Ovary (tissue), 9 donors: Measurements from ENCODE around the gene PCYT2. TPM values are rescaled to one million over a fixed set of nuclear protein-coding genes. Genes with fewer than 3 reads are reported as not detected.

ENCODE experiments used
- DNase-seq, 5 donors: peaks; one replicate each; pipeline ENCODE4 v3.0.0-alpha.2; 2019 to 2020
- H3K27ac ChIP-seq, 2 donors: fragments of 200-600 bp; one replicate each; pipeline versions ENCODE4 v1.5.1 to v1.8.0; 2019 to 2022
- H3K27me3 ChIP-seq: fragments of 200-600 bp; one replicate; pipeline ENCODE4 v1.8.0; 2022
- H3K36me3 ChIP-seq: fragments of 200-600 bp; sonication (generic); one replicate; pipeline ENCODE4 v1.5.1; 2019
- H3K4me1 ChIP-seq: one replicate; pipeline ENCODE4 v1.8.1; 2013; ENCODE audit warnings: mild to moderate bottlenecking, moderate library complexity; ENCODE audit not compliant: insufficient read depth
- H3K4me3 ChIP-seq: fragments of 200-600 bp; sonication (generic); one replicate; pipeline ENCODE4 v1.5.1; 2017
- H3K9me3 ChIP-seq, 2 donors: fragments of 200-600 bp in 1 of 2; sonication (generic) in 1 of 2; one replicate each; pipeline versions ENCODE4 v1.5.1 to v1.8.1; 2013 to 2019; ENCODE audit warnings: mild to moderate bottlenecking in 1 of 2, moderate library complexity in 1 of 2
- CTCF ChIP-seq, 3 donors: fragments of 450-650 bp in 2 of 3; fragments of 200-600 bp in 1 of 3; IDR thresholded peaks; one replicate each; pipeline versions ENCODE4 v1.5.1 to v1.8.0; 2016 to 2022; ENCODE audit warnings: antibody characterized with exemption in 3 of 3, mild to moderate bottlenecking in 1 of 3
- EP300 ChIP-seq: sonication (generic); formaldehyde crosslinking; IDR thresholded peaks from one replicate; pipeline ENCODE4 v1.6.1; 2017; ENCODE audit warnings: antibody characterized with exemption
- POLR2A ChIP-seq: fragments of 450-650 bp; IDR thresholded peaks from one replicate; pipeline ENCODE4 v1.6.1; 2017; ENCODE audit warnings: antibody characterized with exemption, mild to moderate bottlenecking, moderate library complexity
- WGBS, 3 donors: extraction: QIAGEN DNeasy Blood & Tissue Kit in 1 of 3; methylation state at CpG; one replicate each; pipeline versions ENCODE4 v1.1.5 to v1.1.7; 2013 to 2017; 5-methylcytosine and 5-hydroxymethylcytosine counted together
- intact Hi-C, 4 donors: fragments of 100-400 bp; cut with DNase I; formaldehyde crosslinking; loops; one replicate each; pipeline versions ENCODE4 v1.11.0 to v1.15.1; 2022 to 2023
- polyA plus RNA-seq, 2 donors: library from polyadenylated mRNA; stranded (reverse); fragments of 200-250 nt in 1 of 2; fragments of 350-450 nt in 1 of 2; fragmentation: Illumina TruSeq in 1 of 2; extraction: RNeasy Lipid Tissue Mini Kit (QIAGEN cat#74804) in 1 of 2; gene quantifications; one replicate each; pipeline ENCODE4 v1.2.3, GENCODE V29; 2013 to 2014
- total RNA-seq, 7 donors: library from RNA; depleted of rRNA in 2 of 7; stranded (reverse); fragments of >200 nt in 2 of 7; fragmentation: NEBNext Ultra II Directional in 3 of 7; extraction: Animal tissue kit (Norgen Biotek cat#: 25700) in 3 of 7; gene quantifications; one replicate each; pipeline versions ENCODE4 v1.1.0 to v1.2.4, GENCODE V29; 2016 to 2023
- donor health status: DM: no; HTN: no; CAD: no; lungs with moderate emphysema.
- donor health status: DM: no; HTN: no; CAD: no.
- donor health status: Bipolar disorder and iron deficiency.
- donor health status: DM: yes; HTN: yes; CAD: no.
- donor health status: DM: no; HTN: no; CAD: no.
- donor health status: DM: yes; HTN: yes; CAD: no.

Gene PCYT2
- total and polyA plus RNA-seq, 9 donors = 12.6 to 71.4 (median 25.7) TPM

- intact Hi-C loops = no loop called here
- Histone ChIP-seq H3K4me3 (no peak overlapping the region), H3K27me3 (no peaks in the 10 kb centered on the region), H3K4me1 (peaks cover 3% of the 10 kb centered on the region), H3K27ac (no peak overlapping the region), H3K36me3 (no peaks in the 10 kb centered on the region), H3K9me3 (no peaks in the 10 kb centered on the region)
- TF ChIP-seq POLR2A (no peak), EP300 (no peak), CTCF (IDR thresholded peaks at IDR 0.05) (no peak)
- DNase-seq = no peak
- 89 to 92% (median 90%) methylated on average over 11 to 15 of the region's 15 CpGs for WGBS, 3 donors
These were observed 4.6 kb downstream of the PCYT2 start for GRCh38 chr17:81906476-81907218.

GRCh38 chr17:81905993-81906392 lies 5.2 kb downstream of the PCYT2 start:
- H3K4me3 ChIP-seq = no peak overlapping the region
- peaks cover 2% of the 10 kb centered on the region for H3K4me1 ChIP-seq
- no peaks in the 10 kb centered on the region for H3K36me3 ChIP-seq
- H3K27ac ChIP-seq = no peak overlapping the region
- H3K27me3 ChIP-seq = no peaks in the 10 kb centered on the region
- TF ChIP-seq POLR2A = no peak
- no peak for TF ChIP-seq CTCF (IDR thresholded peaks at IDR 0.05)
- TF ChIP-seq EP300 = no peak
- H3K9me3 ChIP-seq = no peaks in the 10 kb centered on the region
- intact Hi-C loops = no loop called here
- WGBS, 3 donors = 91 to 94% (median 93%) methylated on average over 10 of the region's 10 CpGs
- DNase-seq = peak in 1 of 5 donors; percentile 19

- no peak overlapping the region for H3K4me3 ChIP-seq
- no peaks in the 10 kb centered on the region for H3K9me3 ChIP-seq
- peaks cover 2% of the 10 kb centered on the region for H3K4me1 ChIP-seq
- WGBS, 3 donors = 90 to 96% (median 92%) methylated on average over 16 of the region's 16 CpGs
- H3K36me3 ChIP-seq = no peaks in the 10 kb centered on the region
- H3K27me3 ChIP-seq = no peaks in the 10 kb centered on the region
- no peak overlapping the region for H3K27ac ChIP-seq
- intact Hi-C loops = no loop called here
- DNase-seq = no peak
- TF ChIP-seq CTCF (IDR thresholded peaks at IDR 0.05) (no peak), EP300 (no peak), POLR2A (no peak)
These were observed 5.7 kb downstream of the PCYT2 start for GRCh38 chr17:81905424-81905875.

- Histone ChIP-seq H3K27ac (no peak overlapping the region), H3K4me3 (no peak overlapping the region), H3K9me3 (no peaks in the 10 kb centered on the region), H3K27me3 (no peaks in the 10 kb centered on the region), H3K4me1 (peaks cover 2% of the 10 kb centered on the region), H3K36me3 (no peaks in the 10 kb centered on the region)
- peak in 1 of 5 donors; percentile 18 for DNase-seq
- intact Hi-C loops = no loop called here
- TF ChIP-seq POLR2A (no peak), EP300 (no peak), CTCF (IDR thresholded peaks at IDR 0.05) (no peak)
- 86 to 92% (median 88%) methylated on average over 28 of the region's 28 CpGs for WGBS, 3 donors
These were observed 6.4 kb downstream of the PCYT2 start for GRCh38 chr17:81904600-81905423.
